HG03575 (cell line): ENCODE measurements around the gene USF2.

Experiments used
- ATAC-seq: cut with Tn5 transposase; IDR thresholded peaks from one replicate; pipeline ENCODE4 v1.9.1; 2021; ENCODE audit not compliant: unreplicated experiment, insufficient number of reproducible peaks, low FRiP score; ENCODE audit errors: extremely low read depth

USF2 gene

DNA sequence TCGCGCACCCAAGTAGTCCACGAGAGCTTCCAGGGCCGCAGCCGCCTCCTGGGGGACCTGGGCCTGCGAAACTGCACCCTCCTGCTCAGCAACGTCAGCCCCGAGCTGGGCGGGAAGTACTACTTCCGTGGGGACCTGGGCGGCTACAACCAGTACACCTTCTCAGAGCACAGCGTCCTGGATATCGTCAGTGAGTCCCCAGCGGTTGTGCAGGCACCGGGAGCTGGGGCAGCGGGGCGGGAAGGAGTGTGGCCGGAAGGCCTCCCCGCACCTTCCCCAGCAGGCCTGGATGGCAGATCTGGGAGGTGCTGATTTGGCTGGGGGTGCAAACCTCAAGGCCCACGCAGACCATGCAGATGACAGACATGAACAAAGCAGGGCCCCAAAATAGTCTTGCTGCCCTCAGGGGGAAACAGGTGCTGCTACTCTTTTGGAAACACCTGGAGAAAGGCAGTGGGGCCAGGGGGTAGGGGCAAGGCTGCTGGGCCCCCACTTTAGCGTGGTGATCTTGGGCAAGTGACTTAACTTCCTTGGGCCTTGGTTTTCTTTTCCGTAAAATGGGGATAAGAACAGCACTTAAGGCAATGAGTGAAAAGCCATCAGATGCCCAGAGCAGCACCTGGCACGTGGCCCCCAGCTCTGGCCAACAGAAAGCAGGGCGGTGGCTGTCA lies 27.2 kb downstream of the USF2 start:
- ATAC-seq = no peak

GRCh38 chr19:35296644-35297514 lies 28.1 kb downstream of the USF2 start:
- ATAC-seq = no peak

GRCh38 chr19:35297515-35297848 lies 28.7 kb downstream of the USF2 start:
- ATAC-seq = no peak

DNA sequence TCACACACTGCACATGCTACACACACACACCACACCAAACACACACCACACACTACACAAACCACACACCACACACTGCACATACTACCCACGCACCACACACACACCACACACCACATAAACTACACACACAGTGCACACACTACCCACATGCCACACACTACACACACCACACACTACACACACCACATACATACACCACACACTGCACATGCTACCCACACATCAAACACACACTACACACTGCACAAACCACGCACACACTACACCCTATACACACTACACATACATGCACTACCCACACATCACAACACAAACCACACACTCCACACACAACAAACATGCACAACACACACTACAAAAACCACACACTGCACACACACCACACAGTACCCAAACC lies 29.2 kb downstream of the USF2 start:
- ATAC-seq = no peak

GRCh38 chr19:35298561-35298972 lies 29.8 kb downstream of the USF2 start:
- no peak for ATAC-seq

DNA sequence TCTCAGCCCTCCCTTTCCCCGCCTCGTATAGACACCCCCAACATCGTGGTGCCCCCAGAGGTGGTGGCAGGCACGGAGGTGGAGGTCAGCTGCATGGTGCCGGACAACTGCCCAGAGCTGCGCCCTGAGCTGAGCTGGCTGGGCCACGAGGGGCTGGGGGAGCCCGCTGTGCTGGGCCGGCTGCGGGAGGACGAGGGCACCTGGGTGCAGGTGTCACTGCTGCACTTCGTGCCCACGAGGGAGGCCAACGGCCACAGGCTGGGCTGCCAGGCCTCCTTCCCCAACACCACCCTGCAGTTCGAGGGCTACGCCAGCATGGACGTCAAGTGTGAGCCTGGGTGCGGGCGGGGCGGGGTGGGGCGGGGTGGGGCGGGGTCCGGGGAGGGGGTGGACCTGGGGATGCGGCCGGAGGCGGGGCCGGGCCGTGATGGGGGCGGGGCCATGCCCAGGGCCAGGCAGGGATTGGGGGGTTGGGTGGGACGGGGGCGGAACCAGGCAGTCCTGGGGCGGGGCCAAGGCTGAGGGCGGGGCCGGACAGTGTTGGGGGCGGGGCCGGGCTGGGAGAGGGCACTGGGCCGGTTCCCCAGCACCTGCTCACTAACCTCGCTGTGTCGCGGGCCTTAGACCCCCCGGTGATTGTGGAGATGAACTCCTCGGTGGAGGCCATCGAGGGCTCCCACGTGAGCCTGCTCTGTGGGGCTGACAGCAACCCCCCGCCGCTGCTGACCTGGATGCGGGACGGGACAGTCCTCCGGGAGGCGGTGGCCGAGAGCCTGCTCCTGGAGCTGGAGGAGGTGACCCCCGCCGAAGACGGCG lies 31.0 kb downstream of the USF2 start:
- no peak for ATAC-seq

- ATAC-seq = no peak
These were observed 31.5 kb downstream of the USF2 start for GRCh38 chr19:35300339-35300649.

DNA sequence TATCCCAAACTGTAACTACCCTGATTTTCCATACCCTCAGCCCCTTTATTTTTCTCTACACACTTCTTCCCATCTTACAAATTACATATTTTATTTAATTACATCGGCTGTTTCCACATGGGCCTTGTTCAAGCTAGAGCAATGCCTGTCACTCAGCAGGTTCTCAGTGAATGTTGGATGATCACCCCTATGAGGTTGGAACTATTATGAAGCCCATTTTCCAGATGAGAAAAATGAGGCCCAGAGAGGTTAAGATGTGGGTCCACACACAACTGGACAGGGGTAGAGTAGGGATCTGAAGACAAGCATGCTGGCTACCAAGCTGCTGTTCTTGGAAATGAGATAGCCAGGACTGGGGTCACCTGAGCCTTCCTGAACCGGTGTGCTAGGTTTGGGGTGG lies 33.2 kb downstream of the USF2 start:
- ATAC-seq = no peak

GRCh38 chr19:35302446-35302845 lies 33.7 kb downstream of the USF2 start:
- no peak for ATAC-seq

DNA sequence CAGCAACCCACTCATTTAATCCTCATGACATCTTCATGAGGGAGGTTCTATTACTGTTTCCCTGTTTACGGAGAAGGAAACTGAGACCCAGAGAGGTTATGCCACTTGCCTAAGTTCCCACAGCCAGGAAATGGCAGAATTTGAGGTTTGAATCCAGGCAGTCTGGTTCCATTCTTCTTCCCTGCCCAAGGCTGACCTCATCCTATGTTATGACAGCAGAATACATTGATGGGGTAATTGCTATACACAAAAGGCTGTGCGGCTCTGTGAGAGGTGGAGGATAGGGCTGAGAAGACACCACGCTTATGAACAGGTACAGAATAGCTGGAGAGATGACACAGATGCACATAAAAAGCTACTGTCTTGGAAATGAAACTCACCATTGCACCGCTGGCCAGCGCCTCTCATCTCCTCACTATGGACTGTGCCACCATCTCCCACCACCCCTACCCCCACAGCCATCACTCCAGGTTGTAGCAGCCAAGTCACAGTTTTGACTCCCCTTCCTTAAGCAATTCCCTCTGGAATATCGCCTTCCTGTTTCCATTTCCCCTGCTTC lies 34.7 kb downstream of the USF2 start:
- ATAC-seq = no peak

DNA sequence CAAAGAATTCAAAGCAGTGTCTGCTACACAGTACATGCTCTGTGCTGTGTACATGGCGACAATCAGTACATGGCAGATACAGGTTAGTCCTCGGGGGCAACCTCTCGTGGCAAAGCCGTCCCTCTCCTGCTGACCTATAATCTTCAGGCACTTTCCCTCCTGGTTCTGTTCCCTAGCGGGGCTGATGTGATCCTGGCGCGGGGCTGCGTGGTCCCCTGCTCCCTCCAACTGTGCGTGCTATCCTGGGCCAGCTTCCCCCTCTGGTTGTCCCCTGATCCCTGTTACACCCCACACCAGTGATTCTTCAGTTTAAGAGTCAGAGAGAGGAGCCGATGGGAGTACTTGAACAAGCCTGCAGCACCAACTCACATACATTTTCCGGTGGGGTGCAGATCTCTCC lies 35.3 kb downstream of the USF2 start:
- no peak for ATAC-seq

DNA sequence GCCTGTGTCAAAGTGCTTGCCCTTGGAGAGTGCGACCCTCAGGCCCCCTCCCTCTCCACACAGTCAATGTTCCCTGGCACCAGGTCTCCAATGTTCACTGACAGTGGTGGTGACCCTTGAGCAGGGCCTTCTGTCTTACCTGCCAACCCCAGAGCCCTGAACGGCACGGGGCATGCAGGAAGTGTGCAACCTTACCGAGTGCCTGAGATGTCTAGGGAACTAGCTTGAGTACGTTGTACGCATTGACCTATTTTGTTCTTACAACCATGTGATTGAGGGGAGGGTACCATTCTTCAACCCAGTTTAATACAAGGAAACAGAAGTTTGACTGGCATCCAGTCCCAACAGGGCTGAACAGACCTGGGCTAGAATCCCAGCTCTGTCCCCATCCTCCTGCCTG lies 36.4 kb downstream of the USF2 start:
- no peak for ATAC-seq

DNA sequence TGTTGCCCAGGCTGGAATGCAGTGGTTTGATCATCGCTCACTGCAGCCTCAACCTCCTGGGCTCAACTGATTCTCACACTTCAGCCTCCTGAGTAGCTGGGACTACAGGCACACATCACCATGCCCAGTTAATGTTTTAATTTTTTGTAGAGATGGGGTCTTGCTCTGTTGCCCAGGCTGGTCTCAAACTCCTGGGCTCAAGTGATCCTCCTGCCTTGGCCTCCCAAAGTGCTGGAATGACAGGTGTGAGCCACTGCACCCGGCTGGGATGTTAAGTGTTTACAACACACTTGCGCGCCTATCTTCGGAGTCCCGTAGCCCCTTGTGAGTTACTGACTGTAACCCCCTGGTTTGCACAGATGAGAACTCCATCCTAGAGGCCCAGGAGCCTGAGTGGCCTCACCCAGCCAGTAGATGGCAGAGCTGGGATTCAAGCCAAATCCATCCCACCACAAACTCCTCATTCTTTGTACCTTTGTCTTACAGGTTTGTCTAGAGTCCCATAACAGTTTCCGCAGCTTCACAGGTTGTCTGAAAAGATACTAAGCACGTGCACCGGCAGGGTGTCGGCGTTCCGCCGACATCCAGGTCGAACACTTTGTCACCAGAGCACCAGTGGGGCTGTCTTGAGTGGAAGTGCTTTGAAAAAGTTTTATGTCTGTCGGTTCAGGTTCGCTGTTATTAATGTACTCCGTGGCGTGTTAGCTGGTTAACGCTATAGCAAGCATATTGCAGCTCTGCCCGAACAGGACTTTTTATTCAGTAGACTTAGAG lies 37.9 kb downstream of the USF2 start:
- no peak for ATAC-seq

GRCh38 chr19:35307931-35308330 lies 39.2 kb downstream of the USF2 start:
- ATAC-seq = no peak

DNA sequence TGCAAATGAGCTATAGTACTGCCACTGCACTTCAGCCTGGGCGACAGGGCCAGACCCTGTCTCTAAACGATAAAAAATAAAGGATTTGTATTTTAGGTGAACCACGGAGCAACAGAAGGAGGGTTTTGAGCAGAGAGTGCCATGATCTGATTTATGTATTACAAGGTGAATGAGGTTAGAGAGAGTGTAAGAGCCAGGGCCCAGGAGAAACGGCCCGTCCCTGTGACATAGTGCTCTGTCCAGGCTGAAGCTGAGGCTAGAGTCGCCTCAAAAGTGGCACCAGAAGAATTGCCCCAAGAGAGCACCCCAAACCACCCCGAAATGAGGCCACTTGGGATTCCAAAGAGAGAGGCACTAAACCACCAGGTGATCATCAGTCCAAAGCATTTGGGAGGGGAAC lies 40.1 kb downstream of the USF2 start:
- no peak for ATAC-seq

DNA sequence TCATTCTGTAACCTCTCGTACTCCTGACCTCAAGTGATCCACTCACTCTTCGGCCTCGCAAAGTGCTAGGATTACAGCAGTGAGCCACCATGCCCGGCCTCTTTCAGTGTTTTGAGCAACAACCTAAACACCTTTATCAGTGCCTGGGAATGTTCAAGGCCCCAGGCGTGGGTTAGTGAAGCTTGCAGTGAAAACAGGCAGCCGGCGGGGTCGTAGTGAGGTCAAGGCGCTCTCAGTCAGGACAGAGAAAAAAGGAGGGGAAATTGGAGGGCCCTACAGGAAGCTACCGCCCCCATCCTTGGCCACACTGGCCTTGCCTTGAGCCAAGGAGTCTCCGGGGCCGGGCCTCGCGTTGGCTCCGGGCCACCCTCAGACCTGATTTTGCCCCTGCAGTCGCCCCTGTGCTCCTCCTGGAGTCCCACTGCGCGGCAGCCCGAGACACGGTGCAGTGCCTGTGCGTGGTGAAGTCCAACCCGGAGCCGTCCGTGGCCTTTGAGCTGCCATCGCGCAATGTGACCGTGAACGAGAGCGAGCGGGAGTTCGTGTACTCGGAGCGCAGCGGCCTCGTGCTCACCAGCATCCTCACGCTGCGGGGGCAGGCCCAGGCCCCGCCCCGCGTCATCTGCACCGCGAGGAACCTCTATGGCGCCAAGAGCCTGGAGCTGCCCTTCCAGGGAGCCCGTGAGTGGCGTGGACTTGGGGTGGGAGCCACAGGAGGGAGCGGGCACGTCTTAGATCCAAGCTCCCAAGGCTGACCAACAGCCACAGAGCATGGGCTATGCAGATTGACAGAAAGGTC lies 40.9 kb downstream of the USF2 start:
- ATAC-seq = no peak

GRCh38 chr19:35310331-35310730 lies 41.6 kb downstream of the USF2 start:
- no peak for ATAC-seq

GRCh38 chr19:35310811-35311465 lies 42.2 kb downstream of the USF2 start:
- no peak for ATAC-seq
